Progenitor cell of endocrine pancreas (in vitro differentiated cells): ENCODE measurements around the gene PROM1. TPM values are rescaled to one million over a fixed set of nuclear protein-coding genes. Genes with fewer than 3 reads are reported as not detected.

ENCODE experiments used
- DNase-seq: peaks from one replicate; pipeline ENCODE4 v3.0.0; 2021; ENCODE audit warnings: low spot score; ENCODE audit not compliant: unreplicated experiment
- H3K27ac Mint-ChIP-seq: 2 replicates; pipeline ENCODE4 v1.8.0; 2021; ENCODE audit warnings: mild to moderate bottlenecking, moderate library complexity, mixed read lengths
- H3K27me3 Mint-ChIP-seq: 2 replicates; pipeline ENCODE4 v1.8.0; 2021; ENCODE audit warnings: mixed read lengths
- H3K36me3 Mint-ChIP-seq: 2 replicates; pipeline ENCODE4 v1.8.0; 2022; ENCODE audit warnings: mixed read lengths; ENCODE audit not compliant: insufficient read depth
- H3K4me1 Mint-ChIP-seq: 2 replicates; pipeline ENCODE4 v1.8.0; 2021; ENCODE audit warnings: low read depth, mixed read lengths
- H3K4me3 Mint-ChIP-seq: 2 replicates; pipeline ENCODE4 v1.8.0; 2021; ENCODE audit warnings: low read depth, mild to moderate bottlenecking, moderate library complexity, mixed read lengths
- H3K9me3 Mint-ChIP-seq: 2 replicates; pipeline ENCODE4 v1.8.0; 2021; ENCODE audit warnings: low read depth, mixed read lengths
- total RNA-seq: library from RNA; stranded (reverse); gene quantifications from 2 replicates; pipeline ENCODE4 v1.2.1, GENCODE V29; 2021
- TF ChIP-seq, protein P1 (sequence below): fragments of 200-600 bp; sonication (generic); IDR thresholded peaks from one replicate; pipeline ENCODE4 v1.5.0; 2021; ENCODE audit warnings: antibody characterized with exemption, mild to moderate bottlenecking; ENCODE audit not compliant: unreplicated experiment

Gene PROM1
- total RNA-seq, 1 donor from 2014 or later = 105 TPM

DNA sequence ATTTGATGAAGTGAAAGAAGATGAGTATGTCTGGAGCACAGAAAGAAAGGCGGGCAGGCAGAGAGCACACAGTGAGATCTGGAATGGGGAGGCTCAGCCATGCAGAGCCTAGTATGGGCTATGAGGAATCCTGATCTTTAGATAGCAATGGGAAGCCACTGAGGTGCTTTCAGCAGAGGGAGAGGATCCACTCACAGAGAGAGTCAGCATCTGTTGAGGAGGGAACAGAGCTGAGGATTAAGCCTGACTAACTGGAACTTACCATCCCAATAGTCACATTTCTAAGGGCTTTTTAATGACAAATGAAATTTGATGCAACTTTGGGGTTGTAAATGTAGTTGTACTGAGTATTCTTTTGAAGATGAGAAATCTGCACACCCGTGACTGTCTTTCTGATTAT lies 100.2 kb downstream of the PROM1 start:
- Mint-ChIP-seq H3K4me1 (peaks cover 2% of the 10 kb centered on the region), H3K27me3 (no peaks in the 10 kb centered on the region), H3K9me3 (no peaks in the 10 kb centered on the region), H3K4me3 (no peak overlapping the region), H3K36me3 (peaks cover 45% of the 10 kb centered on the region), H3K27ac (no peak overlapping the region)
- TF ChIP-seq, protein P1, sequence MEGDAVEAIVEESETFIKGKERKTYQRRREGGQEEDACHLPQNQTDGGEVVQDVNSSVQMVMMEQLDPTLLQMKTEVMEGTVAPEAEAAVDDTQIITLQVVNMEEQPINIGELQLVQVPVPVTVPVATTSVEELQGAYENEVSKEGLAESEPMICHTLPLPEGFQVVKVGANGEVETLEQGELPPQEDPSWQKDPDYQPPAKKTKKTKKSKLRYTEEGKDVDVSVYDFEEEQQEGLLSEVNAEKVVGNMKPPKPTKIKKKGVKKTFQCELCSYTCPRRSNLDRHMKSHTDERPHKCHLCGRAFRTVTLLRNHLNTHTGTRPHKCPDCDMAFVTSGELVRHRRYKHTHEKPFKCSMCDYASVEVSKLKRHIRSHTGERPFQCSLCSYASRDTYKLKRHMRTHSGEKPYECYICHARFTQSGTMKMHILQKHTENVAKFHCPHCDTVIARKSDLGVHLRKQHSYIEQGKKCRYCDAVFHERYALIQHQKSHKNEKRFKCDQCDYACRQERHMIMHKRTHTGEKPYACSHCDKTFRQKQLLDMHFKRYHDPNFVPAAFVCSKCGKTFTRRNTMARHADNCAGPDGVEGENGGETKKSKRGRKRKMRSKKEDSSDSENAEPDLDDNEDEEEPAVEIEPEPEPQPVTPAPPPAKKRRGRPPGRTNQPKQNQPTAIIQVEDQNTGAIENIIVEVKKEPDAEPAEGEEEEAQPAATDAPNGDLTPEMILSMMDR = no peak
- no peak for DNase-seq

- Mint-ChIP-seq H3K4me3 (no peak overlapping the region), H3K36me3 (peaks cover 46% of the 10 kb centered on the region), H3K4me1 (no peaks in the 10 kb centered on the region), H3K27ac (no peak overlapping the region), H3K9me3 (no peaks in the 10 kb centered on the region), H3K27me3 (no peaks in the 10 kb centered on the region)
- no peak for DNase-seq
- TF ChIP-seq, protein P1 = no peak
These were observed 100.8 kb downstream of the PROM1 start for GRCh38 chr4:15982842-15983524.

DNA sequence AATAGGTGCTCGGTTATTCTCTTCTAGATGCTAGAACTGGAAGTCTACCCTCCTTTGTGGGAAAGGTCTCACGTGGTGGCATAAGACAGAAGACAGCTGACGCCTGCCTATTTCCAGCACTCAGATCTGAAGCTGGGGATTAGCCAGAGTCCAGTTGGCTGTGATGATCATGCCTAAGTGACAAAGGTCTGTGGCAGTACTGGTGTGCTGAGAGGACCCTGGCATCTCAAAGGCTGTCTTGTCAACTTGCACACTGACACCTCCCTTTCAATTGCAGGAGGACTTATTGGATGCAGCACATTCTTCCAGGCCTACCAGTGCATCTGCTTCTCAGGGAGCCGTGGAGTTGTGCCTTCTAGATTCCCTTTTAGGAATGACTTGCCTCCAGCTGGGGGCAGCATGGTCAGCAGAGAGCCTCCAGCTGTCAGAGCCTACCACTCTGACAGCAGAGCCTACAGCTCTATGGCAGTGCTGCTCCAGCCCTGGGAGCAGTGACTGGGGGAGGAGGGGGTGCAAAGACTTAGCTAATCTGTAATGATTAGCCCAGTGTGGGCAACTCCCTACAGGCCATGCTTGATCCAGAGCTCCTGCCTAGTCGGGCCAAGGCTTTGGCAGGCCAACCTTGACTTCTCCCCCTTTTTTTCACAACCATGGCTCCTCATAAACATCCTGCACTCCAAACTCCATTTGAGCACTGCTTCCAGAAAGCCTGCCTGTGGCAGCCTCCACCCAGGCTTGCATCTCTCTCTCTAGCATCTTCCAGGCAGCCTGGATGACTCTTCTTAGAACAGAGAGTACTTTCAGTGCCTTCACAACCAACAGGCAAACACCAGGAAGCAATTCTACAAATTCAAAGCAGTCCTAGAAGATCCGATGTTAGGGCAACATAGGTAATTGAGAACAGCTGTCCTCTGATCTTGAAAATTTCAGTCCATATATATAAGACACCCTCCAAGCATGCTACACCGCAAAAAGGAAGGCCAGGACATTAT lies 107.1 kb downstream of the PROM1 start:
- Mint-ChIP-seq H3K36me3 (peaks cover 32% of the 10 kb centered on the region), H3K4me3 (no peak overlapping the region), H3K9me3 (no peaks in the 10 kb centered on the region), H3K4me1 (no peaks in the 10 kb centered on the region), H3K27ac (peak overlapping the region; percentile 30), H3K27me3 (no peaks in the 10 kb centered on the region)
- TF ChIP-seq, protein P1 = no peak
- no peak for DNase-seq

DNA sequence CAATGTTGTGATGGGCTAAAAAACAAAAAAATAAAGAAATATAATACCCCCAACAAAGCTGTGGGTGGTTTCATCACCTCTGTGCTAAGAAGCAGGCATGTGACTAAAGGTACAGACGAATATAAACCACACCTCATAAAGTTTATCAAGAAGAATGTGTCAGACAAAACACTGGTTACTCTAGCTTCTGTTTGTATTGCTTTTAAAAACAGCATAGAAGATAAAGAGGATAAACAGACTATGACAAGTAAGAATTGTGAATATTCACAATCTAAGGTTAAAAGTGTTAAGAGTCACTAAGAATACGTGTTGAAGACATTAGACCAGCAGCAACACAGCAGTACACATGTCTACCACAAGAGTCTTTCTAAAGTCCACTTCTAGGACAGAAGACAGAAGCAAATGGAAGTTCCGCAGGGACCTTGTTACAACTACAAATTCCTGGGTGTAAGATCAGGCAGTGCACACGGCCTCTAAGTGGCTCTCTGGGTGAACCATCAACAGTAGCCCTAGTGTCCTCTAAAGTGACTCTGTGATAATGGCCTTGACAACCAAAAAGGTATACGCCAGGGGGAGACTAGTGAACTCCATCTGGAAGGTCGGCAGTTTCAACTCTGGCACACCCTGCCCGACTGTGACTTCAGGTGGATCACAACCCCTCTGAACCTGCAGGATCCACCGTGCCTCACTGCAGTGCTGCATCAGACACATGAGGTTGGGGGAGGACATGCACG lies 112.6 kb downstream of the PROM1 start:
- TF ChIP-seq, protein P1 = no peak
- Mint-ChIP-seq H3K4me3 (no peak overlapping the region), H3K4me1 (peaks cover 3% of the 10 kb centered on the region), H3K27ac (no peak overlapping the region), H3K27me3 (no peaks in the 10 kb centered on the region), H3K36me3 (peaks cover 44% of the 10 kb centered on the region), H3K9me3 (peaks cover 9% of the 10 kb centered on the region)
- no peak for DNase-seq
